Superior temporal gyrus (tissue), 1 donor: ENCODE data around the gene USP35.

ENCODE experiments used
- DNase-seq: peaks from one replicate; pipeline ENCODE4 v3.0.0-alpha.2; 2016; ENCODE audit errors: extremely low spot score

USP35 gene

GRCh38 chr11:78234006-78234405 lies 45.3 kb downstream of the USP35 start:
- DNase-seq: no peak

- DNase-seq: no peak
These were observed 48.8 kb downstream of the USP35 start for GRCh38 chr11:78237293-78238046.

- no peak for DNase-seq
These were observed 51.1 kb downstream of the USP35 start for GRCh38 chr11:78239781-78240180.

- DNase-seq: no peak
These were observed 52.8 kb downstream of the USP35 start for GRCh38 chr11:78241475-78241874.

- DNase-seq: no peak
These were observed 55.4 kb downstream of the USP35 start for GRCh38 chr11:78244080-78244479.

- peak; percentile 75 for DNase-seq
These were observed 56.0 kb downstream of the USP35 start for GRCh38 chr11:78244546-78245255.

- DNase-seq: no peak
These were observed 59.5 kb downstream of the USP35 start for GRCh38 chr11:78248191-78248590.

- no peak for DNase-seq
These were observed 60.2 kb downstream of the USP35 start for GRCh38 chr11:78248903-78249302.

- DNase-seq: no peak
These were observed 61.4 kb downstream of the USP35 start for GRCh38 chr11:78250099-78250498.

- no peak for DNase-seq
These were observed 62.5 kb downstream of the USP35 start for GRCh38 chr11:78251083-78251775.

- DNase-seq: no peak
These were observed 65.1 kb downstream of the USP35 start for GRCh38 chr11:78253797-78254196.

- DNase-seq: no peak
These were observed 65.5 kb downstream of the USP35 start for GRCh38 chr11:78254268-78254667.

- no peak for DNase-seq
These were observed 67.2 kb downstream of the USP35 start for GRCh38 chr11:78255919-78256318.

- peak; percentile 58 for DNase-seq
These were observed 68.2 kb downstream of the USP35 start for GRCh38 chr11:78256962-78257361.

- no peak for DNase-seq
These were observed 68.9 kb downstream of the USP35 start for GRCh38 chr11:78257654-78258053.

- no peak for DNase-seq
These were observed 71.2 kb downstream of the USP35 start for GRCh38 chr11:78259777-78260487.

GRCh38 chr11:78261367-78261766 lies 72.6 kb downstream of the USP35 start:
- DNase-seq: no peak

- DNase-seq: no peak
These were observed 73.1 kb downstream of the USP35 start for GRCh38 chr11:78261828-78262227.

- no peak for DNase-seq
These were observed 73.5 kb downstream of the USP35 start for GRCh38 chr11:78262238-78262637.

GRCh38 chr11:78262691-78263090 lies 74.0 kb downstream of the USP35 start:
- no peak for DNase-seq
